Stimulated activated CD4-positive, alpha-beta T cell treated with anti-CD3 and anti-CD28 coated beads, Interleukin-2, amount 100 ng/mL, for 48 hours (primary cell): Measurements from ENCODE around the gene ATXN7.

ENCODE experiments used
- DNase-seq, 2 donors: peaks; one replicate each; pipeline ENCODE4 v3.0.0-alpha.2; 2020

The ATXN7 gene

DNA sequence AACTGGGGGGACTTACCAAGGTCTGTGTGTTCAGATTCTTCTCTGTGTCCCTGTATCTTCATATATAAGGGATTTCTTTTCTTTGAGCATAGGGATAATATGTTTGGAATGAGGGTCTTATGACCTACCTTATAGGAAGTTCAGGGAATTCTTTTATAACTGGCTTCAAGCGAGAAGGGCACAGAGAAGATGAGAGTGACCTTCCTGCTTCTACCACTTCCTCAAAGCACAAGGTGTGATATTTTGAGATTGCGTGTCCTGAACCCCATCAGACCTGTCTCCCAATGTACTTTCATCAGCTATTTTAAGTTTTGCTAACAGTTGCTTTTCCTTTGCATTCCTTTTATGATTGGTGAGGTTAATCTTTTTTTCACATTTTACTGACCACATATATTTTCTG, 162.7 kb downstream of the ATXN7 start:
- DNase-seq: no peak

DNA sequence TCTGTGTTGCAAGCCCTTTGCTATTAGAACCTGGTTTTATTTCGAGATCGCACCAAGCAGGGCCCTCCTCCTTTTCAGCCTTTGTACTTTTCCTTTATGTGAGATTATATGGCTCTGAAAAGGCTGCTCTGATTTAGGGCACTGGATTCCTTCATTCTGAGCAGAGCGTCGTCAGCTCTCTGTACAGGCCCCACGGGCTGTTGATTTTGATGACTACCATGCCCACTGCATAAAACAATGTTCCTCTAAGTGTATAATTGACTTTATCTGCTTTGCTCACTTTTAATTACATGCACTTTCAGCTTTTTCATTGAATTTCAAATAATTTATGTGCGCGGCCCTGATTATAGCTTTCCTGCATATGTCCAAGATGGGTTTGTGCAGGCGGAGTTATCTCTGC, 164.0 kb downstream of the ATXN7 start:
- no peak for DNase-seq

- no peak for DNase-seq
Measured at GRCh38 chr3:64028754-64029153, 165.1 kb downstream of the ATXN7 start.

DNA sequence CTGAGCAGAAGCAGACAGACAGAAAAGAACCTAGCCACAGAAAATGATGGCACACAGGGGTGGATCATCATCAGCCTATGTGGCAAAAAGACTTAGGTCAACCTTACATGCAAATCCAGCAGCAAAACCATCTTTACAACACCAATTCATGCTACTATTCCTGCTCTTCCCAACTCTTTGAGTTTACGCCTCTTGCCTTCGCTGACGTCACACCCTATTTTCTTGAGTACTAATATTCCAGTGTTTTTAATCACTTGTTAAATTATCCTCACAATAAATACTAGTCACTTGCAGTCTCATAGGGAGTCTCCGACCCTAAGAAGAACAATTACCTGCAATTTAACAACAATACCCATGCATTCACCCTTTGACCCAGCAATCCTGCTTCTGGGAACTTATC, 165.6 kb downstream of the ATXN7 start:
- no peak for DNase-seq

GRCh38 chr3:64030741-64031140, 167.1 kb downstream of the ATXN7 start:
- peak; percentile 73 to 74 for DNase-seq

GRCh38 chr3:64031540-64032508, 168.2 kb downstream of the ATXN7 start:
- no peak for DNase-seq

- DNase-seq: no peak
Measured at GRCh38 chr3:64033069-64033468, 169.4 kb downstream of the ATXN7 start.

DNA sequence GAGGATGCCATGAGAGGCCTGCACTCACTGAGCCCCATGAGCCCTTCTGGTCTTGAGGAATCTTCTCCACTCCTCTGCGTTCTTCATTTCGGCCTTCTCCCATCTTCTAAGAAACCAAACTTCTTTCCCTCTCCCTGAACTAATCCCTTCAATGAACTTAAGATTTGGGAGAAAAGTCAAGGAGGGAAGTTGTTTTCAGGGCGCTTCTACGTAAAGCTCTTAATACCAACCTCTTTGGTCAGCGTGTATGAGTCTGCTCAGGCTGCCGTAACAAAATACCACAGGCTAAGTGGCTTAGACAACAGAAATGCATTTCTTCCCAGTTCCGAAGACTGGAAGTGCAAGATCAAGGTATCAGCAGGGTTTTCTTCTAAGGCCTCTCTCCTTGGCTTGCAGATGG, 173.4 kb downstream of the ATXN7 start:
- no peak for DNase-seq

DNA sequence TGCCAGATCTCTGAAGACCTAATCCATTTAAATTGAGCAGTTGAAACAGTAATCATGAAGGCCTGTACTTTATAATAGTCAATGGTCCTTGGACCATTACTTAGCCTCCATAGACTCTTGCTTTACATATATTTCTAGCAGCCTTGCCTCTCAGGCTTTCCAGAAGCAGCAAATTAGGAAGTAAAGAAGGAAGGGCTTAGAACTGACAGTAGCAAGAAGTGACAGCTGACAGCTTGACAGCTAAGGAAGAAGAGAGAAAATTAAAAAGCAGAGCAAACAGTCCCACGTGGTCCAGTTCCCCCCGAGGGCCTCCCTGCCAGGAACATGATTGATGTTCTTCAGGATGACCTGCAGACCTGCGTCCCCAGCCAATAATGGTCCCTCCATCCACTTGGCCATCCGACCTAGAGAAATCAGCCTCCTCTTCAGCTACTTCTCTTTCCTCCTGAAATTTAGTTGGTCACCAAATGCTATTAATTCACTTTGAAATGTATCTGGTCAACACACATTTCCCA, 174.6 kb downstream of the ATXN7 start:
- no peak for DNase-seq

- DNase-seq: no peak
Measured at GRCh38 chr3:64039332-64039731, 175.7 kb downstream of the ATXN7 start.

GRCh38 chr3:64039981-64040733, 176.5 kb downstream of the ATXN7 start:
- DNase-seq: no peak

- DNase-seq: no peak
Measured at GRCh38 chr3:64042952-64043351, 179.3 kb downstream of the ATXN7 start.

DNA sequence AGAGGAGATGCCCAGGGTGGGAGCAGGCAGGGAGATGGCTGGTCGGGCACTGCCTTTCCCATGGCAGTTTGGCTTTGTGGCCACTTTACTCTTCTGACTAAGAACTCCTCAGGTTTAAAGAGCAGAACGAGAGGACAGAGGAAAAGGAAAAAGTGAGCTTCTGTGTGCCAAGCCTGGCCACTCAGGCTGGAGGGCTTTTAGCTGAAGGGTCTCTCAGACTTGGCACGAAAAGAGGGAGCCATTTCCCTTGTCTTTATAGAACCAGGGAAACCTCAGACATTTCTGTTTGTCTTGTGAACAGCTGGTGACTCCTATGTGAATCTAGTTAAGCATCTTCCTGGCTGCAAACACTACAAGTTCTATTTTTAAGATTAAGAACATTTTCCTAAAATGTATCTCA, 182.9 kb downstream of the ATXN7 start:
- DNase-seq: no peak

DNA sequence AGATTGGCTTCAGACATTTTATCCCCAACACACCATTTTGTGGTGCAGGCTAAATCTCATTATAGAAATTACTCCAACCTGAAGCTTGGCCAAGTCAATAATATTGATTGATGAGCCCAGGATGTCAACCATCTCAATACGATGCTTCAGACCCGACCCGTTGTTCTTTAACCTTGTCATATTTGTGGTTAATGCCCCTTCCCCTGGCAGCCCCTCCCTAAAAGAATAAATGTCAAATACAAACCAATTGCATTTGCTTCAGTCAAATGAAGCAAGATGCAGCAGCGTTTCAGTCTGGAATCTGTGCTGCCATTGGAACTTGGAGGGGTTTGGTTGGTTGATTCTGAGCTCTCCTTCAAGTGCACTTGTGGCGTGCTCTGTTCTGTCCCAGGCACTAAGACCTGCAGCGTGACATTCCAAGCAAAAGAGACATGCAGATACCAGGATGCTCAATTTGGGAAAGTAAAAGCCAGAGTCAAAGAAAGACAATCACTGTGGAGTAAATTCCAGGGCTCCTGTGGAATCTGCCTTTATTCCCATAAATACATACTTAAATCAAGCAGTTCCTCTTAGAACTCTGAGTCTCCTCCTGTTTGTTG, 183.4 kb downstream of the ATXN7 start:
- DNase-seq: no peak

GRCh38 chr3:64047787-64048186, 184.1 kb downstream of the ATXN7 start:
- DNase-seq: no peak

DNA sequence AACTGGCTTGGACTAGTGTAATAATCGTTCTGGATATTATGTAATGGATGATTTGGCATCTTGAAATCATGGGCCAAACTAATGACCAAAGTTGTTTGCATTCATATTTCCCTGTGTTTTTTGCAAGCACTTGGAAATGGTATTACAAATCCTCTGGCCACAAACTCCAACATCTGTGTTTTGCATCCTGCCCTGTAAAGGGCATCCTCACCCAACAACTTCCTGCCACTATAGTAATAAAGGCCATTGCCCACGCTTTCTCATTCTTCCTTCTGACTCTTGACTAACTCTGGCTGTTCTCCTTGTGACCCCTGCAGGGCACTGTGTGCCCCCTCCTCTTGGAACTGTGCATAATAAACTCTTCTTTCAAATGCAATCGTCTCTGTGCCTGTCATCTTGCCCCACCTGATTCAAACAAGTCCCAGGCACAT, 185.0 kb downstream of the ATXN7 start:
- no peak for DNase-seq

DNA sequence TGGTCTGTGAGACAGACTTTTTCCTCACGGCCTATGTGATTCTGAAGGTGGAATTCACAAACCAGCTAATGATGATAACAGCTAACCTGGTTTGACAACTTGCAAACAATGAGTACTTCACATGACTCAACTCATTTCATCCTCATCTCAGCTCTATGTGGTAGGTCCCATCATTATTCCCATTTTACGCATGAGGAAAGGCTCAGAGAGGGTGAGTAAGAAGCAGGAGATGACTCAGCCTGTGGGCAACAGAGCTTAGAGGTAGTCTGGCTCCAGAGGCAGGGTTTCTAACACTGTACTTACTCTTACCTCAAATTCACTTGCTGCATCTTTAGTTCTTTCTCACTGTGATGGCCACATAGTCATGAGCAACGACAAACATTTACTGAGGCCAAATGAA, 185.5 kb downstream of the ATXN7 start:
- DNase-seq: no peak

DNA sequence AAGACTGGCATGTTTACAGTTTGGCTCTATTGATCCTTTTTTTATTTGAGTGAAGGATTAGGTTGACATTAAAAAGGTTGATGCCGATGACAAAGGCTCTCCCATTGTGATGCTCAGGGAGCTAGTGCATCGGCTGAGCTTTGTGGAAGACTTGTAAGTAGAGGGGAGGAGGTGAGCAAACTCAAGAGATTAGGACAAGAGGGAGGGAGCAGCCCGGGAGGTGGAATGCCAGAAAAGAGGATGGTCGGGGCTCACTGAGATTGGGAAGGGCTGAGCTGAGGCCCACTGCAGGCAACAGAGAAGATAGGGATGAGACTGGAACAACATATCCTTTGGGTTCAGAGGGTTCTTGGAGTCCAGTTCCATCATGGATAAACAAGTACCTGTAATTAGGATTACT, 186.2 kb downstream of the ATXN7 start:
- no peak for DNase-seq
